ENCODE measurements around the gene DCDC1.

Gene DCDC1

DNA sequence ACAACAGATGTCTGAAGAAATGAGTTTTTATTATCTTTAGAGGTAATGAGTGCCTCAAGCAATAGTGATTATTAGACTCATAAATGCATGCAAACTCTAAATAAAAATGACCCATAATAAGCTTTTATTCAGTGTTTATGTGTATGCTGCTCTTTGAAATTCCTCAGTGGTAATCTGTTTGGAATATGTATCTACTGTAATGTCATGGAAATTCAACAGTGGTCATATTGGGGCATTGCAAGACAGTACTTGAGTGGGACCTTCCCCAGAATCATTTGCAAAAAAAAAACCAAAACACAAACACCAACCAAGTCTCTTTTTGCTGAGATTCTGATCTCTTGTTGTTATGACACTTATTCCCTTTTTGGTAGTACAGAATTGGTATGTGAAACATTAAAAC, 35.1 kb upstream of the DCDC1 start:
- H3K4me1 ChIP-seq (ENCODE audit: low read depth, poor library complexity, severe bottlenecking), result no peaks in the 10 kb centered on the region
- H3K36me3 ChIP-seq (ENCODE audit: insufficient read depth), result no peaks in the 10 kb centered on the region
- no peak overlapping the region for H3K9ac ChIP-seq
- no peaks in the 10 kb centered on the region for H4K20me1 ChIP-seq (ENCODE audit: insufficient read depth)
- H3K27ac ChIP-seq, result no peak overlapping the region
- no peak overlapping the region for H2AFZ ChIP-seq (ENCODE audit: low read depth)
- no peak overlapping the region for H3K4me2 ChIP-seq
- TF ChIP-seq, protein P1, sequence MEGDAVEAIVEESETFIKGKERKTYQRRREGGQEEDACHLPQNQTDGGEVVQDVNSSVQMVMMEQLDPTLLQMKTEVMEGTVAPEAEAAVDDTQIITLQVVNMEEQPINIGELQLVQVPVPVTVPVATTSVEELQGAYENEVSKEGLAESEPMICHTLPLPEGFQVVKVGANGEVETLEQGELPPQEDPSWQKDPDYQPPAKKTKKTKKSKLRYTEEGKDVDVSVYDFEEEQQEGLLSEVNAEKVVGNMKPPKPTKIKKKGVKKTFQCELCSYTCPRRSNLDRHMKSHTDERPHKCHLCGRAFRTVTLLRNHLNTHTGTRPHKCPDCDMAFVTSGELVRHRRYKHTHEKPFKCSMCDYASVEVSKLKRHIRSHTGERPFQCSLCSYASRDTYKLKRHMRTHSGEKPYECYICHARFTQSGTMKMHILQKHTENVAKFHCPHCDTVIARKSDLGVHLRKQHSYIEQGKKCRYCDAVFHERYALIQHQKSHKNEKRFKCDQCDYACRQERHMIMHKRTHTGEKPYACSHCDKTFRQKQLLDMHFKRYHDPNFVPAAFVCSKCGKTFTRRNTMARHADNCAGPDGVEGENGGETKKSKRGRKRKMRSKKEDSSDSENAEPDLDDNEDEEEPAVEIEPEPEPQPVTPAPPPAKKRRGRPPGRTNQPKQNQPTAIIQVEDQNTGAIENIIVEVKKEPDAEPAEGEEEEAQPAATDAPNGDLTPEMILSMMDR (conservative IDR thresholded peaks at IDR 0.05; ENCODE audit: low read depth, low read length), result no peak
- H3K79me2 ChIP-seq (ENCODE audit: insufficient read depth, low read depth), result no peaks in the 10 kb centered on the region
- no peak overlapping the region for H3K4me3 ChIP-seq (IDR thresholded peaks at IDR 0.05; ENCODE audit: insufficient read depth, low read depth, low read length)
- H3K27me3 ChIP-seq (ENCODE audit: insufficient read depth, low read depth), result no peaks in the 10 kb centered on the region

DNA sequence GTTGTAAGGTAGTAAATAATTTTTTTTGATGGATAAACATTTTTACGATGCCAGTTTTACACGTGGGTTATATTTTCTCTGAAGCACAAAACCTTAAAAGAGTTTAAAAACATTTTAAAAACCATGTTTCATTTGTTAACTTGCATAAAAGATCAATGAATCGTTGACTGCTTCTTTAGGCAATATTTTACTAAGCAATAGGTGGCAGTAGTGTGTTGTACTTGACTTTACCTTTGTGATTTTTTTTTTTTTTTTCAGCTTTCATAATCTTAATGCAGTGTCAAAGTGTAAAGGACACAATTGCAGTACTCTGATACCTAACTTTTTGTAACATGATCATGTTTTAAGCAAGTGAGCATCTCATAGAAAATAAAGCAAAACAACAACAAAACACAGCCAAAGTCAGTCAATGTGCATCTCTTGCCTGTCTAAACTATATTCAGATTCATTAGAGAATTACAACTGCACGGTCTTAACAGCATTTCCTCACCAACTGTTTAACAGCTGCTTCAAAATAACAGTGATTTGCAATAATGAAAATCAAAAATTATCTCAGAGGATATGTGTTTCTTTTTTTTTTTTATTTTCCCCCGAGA, 27.8 kb upstream of the DCDC1 start:
- Histone ChIP-seq H3K79me2 (ENCODE audit: insufficient read depth, low read depth) (no peaks in the 10 kb centered on the region), H3K4me1 (ENCODE audit: low read depth, poor library complexity, severe bottlenecking) (no peaks in the 10 kb centered on the region), H3K36me3 (ENCODE audit: insufficient read depth) (no peaks in the 10 kb centered on the region), H4K20me1 (ENCODE audit: insufficient read depth) (no peaks in the 10 kb centered on the region), H3K4me3 (IDR thresholded peaks at IDR 0.05; ENCODE audit: insufficient read depth, low read depth, low read length) (no peak overlapping the region), H3K9ac (no peak overlapping the region), H3K4me2 (no peak overlapping the region), H2AFZ (ENCODE audit: low read depth) (no peak overlapping the region), H3K27ac (no peak overlapping the region), H3K27me3 (ENCODE audit: insufficient read depth, low read depth) (no peaks in the 10 kb centered on the region)
- TF ChIP-seq, protein P1 (conservative IDR thresholded peaks at IDR 0.05; ENCODE audit: low read depth, low read length), result peak; percentile 59

DNA sequence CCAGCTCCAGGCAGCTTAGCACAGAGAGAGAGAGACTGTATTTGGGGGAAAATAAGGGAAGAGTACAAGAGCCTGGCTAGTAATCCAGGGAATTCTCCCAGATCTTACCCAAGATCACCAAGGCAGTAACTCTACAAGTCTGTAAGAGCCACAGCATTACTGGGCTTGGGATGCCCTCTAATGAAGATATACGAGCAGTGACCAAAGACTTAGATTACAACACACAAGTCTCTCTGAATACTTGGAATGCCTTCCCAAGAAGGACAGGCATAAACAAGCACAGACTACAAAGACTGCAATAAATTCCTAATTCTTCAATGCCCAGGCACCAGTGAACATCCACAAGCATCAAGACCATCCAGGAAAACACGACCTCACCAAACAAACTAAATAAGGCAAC, 17.8 kb upstream of the DCDC1 start:
- H3K79me2 ChIP-seq (ENCODE audit: insufficient read depth, low read depth), result no peaks in the 10 kb centered on the region
- no peak overlapping the region for H3K4me3 ChIP-seq (IDR thresholded peaks at IDR 0.05; ENCODE audit: insufficient read depth, low read depth, low read length)
- H2AFZ ChIP-seq (ENCODE audit: low read depth), result no peak overlapping the region
- TF ChIP-seq, protein P1 (conservative IDR thresholded peaks at IDR 0.05; ENCODE audit: low read depth, low read length), result no peak
- no peaks in the 10 kb centered on the region for H4K20me1 ChIP-seq (ENCODE audit: insufficient read depth)
- H3K27me3 ChIP-seq (ENCODE audit: insufficient read depth, low read depth), result no peaks in the 10 kb centered on the region
- H3K4me1 ChIP-seq (ENCODE audit: low read depth, poor library complexity, severe bottlenecking), result no peaks in the 10 kb centered on the region
- no peak overlapping the region for H3K9ac ChIP-seq
- no peaks in the 10 kb centered on the region for H3K36me3 ChIP-seq (ENCODE audit: insufficient read depth)
- no peak overlapping the region for H3K27ac ChIP-seq
- no peak overlapping the region for H3K4me2 ChIP-seq

DNA sequence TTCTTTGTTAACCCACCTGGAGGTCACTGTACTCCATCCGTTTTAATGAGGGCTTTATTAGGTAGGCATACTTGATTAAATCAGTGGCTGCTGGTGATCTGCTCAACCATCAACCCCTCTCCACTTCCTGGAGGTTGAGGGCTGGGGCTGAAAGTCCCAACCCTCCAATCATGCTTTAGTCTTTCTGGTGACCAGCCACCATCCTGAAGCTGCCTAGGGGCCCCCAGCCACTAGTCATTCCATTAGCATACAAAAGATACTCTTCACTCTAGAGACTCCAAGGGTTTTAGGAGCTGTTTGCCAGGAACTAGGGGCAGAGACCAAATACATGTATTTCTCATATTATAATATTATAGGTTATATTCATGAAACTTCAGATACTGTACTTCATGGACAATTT, 13.6 kb upstream of the DCDC1 start:
- Histone ChIP-seq H3K4me1 (ENCODE audit: low read depth, poor library complexity, severe bottlenecking) (no peaks in the 10 kb centered on the region), H3K4me3 (IDR thresholded peaks at IDR 0.05; ENCODE audit: insufficient read depth, low read depth, low read length) (no peak overlapping the region), H3K4me2 (no peak overlapping the region), H3K9ac (no peak overlapping the region), H3K36me3 (ENCODE audit: insufficient read depth) (no peaks in the 10 kb centered on the region), H3K27me3 (ENCODE audit: insufficient read depth, low read depth) (no peaks in the 10 kb centered on the region), H2AFZ (ENCODE audit: low read depth) (no peak overlapping the region), H3K79me2 (ENCODE audit: insufficient read depth, low read depth) (no peaks in the 10 kb centered on the region), H3K27ac (no peak overlapping the region), H4K20me1 (ENCODE audit: insufficient read depth) (no peaks in the 10 kb centered on the region)
- TF ChIP-seq, protein P1 (conservative IDR thresholded peaks at IDR 0.05; ENCODE audit: low read depth, low read length), result no peak

Data from KMS-11 (cell line).